ENCODE results near the gene CRYAA.

DNA sequence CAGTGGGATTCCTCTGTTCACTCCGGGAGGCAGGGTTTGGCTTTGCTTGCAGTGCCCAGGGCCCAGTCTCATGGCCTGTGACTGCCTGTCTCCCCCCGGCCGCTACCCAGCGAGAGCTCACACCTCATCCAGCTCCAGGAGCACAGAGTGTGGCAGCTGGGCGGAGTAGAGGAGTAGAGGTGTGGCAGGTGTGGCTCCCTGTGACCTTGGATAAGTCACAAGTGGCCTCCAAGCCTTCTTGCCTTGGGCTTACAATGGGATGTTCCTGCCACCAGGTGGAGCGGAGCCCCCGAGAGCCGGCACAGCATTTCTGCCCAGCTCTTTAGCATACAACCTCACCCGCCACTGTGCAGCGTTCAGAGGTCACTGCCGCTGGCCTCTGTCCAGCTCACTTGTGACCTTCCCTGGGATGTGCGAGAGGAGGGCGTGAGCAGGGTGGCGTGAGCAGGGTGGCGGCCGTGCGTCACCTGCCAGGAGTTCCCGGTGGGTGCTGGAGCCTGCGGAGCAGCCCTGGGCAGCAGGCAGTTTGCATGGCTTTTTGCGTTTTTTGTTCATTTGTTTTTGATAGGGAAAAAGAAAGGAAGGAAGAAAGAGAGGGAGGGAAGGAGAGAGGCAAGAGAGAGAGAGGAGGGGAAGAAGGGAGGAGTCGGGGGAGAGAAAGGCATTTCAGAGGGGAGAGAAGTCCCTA lies 42.4 kb downstream of the CRYAA start:
- TF ChIP-seq, protein P1, sequence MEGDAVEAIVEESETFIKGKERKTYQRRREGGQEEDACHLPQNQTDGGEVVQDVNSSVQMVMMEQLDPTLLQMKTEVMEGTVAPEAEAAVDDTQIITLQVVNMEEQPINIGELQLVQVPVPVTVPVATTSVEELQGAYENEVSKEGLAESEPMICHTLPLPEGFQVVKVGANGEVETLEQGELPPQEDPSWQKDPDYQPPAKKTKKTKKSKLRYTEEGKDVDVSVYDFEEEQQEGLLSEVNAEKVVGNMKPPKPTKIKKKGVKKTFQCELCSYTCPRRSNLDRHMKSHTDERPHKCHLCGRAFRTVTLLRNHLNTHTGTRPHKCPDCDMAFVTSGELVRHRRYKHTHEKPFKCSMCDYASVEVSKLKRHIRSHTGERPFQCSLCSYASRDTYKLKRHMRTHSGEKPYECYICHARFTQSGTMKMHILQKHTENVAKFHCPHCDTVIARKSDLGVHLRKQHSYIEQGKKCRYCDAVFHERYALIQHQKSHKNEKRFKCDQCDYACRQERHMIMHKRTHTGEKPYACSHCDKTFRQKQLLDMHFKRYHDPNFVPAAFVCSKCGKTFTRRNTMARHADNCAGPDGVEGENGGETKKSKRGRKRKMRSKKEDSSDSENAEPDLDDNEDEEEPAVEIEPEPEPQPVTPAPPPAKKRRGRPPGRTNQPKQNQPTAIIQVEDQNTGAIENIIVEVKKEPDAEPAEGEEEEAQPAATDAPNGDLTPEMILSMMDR (IDR thresholded peaks at IDR 0.05), result peak in 2 of 4 experiments; percentile 27 to 36
- TF ChIP-seq POLR2A (IDR thresholded peaks at IDR 0.05), result no peak
- TF ChIP-seq POLR2AphosphoS5 (IDR thresholded peaks at IDR 0.05), result no peak

Data from prostate gland (tissue), 2 donors.